Panc1 (cell line): ENCODE data around the gene NCOR2. TPM values are rescaled to one million over a fixed set of nuclear protein-coding genes. Genes with fewer than 3 reads are reported as not detected.
A peak's percentile ranks its signal among the peaks of the same experiment; 100 is the strongest.

Experiments used
- ATAC-seq: fragments of 200-7000 bp; cut with Tn5 transposase; 2 replicates; pipeline ENCODE4 v1.9.1; 2020; ENCODE audit warnings: mild to moderate bottlenecking, moderate library complexity
- BruUV-seq: library from RNA; stranded (reverse); fragments of 400-500 nt; replicated peaks from 2 replicates; lab custom pipeline; 2021; lab: Mats Ljungman, UMichigan
- CTCF ChIA-PET: fragments of 300-600 bp; sonication (Branson Sonifier 250); formaldehyde crosslinking; loops from one replicate; lab custom pipeline; 2022; ENCODE audit warnings: antibody characterized with exemption; lab: Charles Lee
- POLR2A ChIA-PET: fragments of 300-600 bp; sonication (Branson Sonifier 250); formaldehyde crosslinking; loops from one replicate; lab custom pipeline; 2022; ENCODE audit warnings: antibody characterized with exemption; lab: Charles Lee
- DNase-seq: peaks from one replicate; pipeline ENCODE4 v3.0.0-alpha.2; 2010; ENCODE audit warnings: low read depth, low spot score
- H3K27ac ChIP-seq: 2 replicates; pipeline ENCODE4 v1.5.1; 2011; ENCODE audit warnings: mild to moderate bottlenecking, low read length, inconsistent platforms
- H3K27me3 ChIP-seq: fragments of 200-500 bp; sonication (Bioruptor generic); 2 replicates; pipeline ENCODE4 v1.6.0; 2014; ENCODE audit warnings: low read length, inconsistent platforms; ENCODE audit not compliant: control insufficient read depth, insufficient read depth
- H3K36me3 ChIP-seq: fragments of 200-500 bp; sonication (Bioruptor generic); 2 replicates; pipeline ENCODE4 v1.5.1; 2014; ENCODE audit warnings: inconsistent platforms, mild to moderate bottlenecking, low read length, moderate library complexity; ENCODE audit not compliant: control insufficient read depth, insufficient read depth
- H3K4me1 ChIP-seq: 2 replicates; pipeline ENCODE4 v1.5.1; 2011; ENCODE audit warnings: inconsistent platforms, mild to moderate bottlenecking, low read length, moderate library complexity; ENCODE audit not compliant: control insufficient read depth, insufficient read depth
- H3K4me3 ChIP-seq, 2 experiments: 2 replicates each; pipeline ENCODE4 v1.5.1; 2011 to 2012; ENCODE audit warnings: low read depth in 2 of 2, low read length in 2 of 2, mild to moderate bottlenecking in 2 of 2, inconsistent platforms in 1 of 2, moderate library complexity in 1 of 2
- H3K9me3 ChIP-seq: fragments of 200-500 bp; sonication (Bioruptor generic); 2 replicates; pipeline ENCODE4 v1.5.1; 2014; ENCODE audit warnings: low read depth, mild to moderate bottlenecking, inconsistent platforms, low read length, moderate library complexity; ENCODE audit not compliant: control insufficient read depth, insufficient read depth
- CTCF ChIP-seq: fragments of 450-650 bp; IDR thresholded peaks from 2 replicates; pipeline ENCODE4 v1.5.1; 2017; ENCODE audit warnings: mild to moderate bottlenecking
- POLR2AphosphoS5 ChIP-seq: IDR thresholded peaks from 2 replicates; pipeline ENCODE4 v1.6.1; 2012; ENCODE audit warnings: mild to moderate bottlenecking, low read depth, low read length, moderate library complexity
- REST ChIP-seq, 2 experiments: IDR thresholded peaks; 2 replicates each; pipeline ENCODE4 v1.6.1; 2011 to 2012; ENCODE audit warnings: low read depth in 2 of 2, control low read depth in 1 of 2, low read length in 1 of 2, mild to moderate bottlenecking in 1 of 2, moderate library complexity in 1 of 2; ENCODE audit not compliant: insufficient read depth in 1 of 2
- SIN3A ChIP-seq: IDR thresholded peaks from 2 replicates; pipeline ENCODE4 v1.6.1; 2012; ENCODE audit warnings: low read depth, mild to moderate bottlenecking, low read length, moderate library complexity, borderline replicate concordance; ENCODE audit not compliant: insufficient read depth
- TCF7L2 ChIP-seq: IDR thresholded peaks from 2 replicates; pipeline ENCODE4 v1.6.1; 2011; ENCODE audit warnings: mild to moderate bottlenecking, low read depth, low read length, inconsistent platforms
- in situ Hi-C: cut with HindIII; loops from 2 replicates; pipeline ENCODE4 v1.10.0; 2016; ENCODE audit warnings: low sequenced_read_pairs, low pct_unique_long_range_greater_than_20kb
- intact Hi-C: fragments of 100-400 bp; cut with micrococcal nuclease; formaldehyde crosslinking; loops from one replicate; pipeline ENCODE4 v1.10.0; 2022; ENCODE audit not compliant: unreplicated experiment
- total RNA-seq: library from RNA; stranded (reverse); gene quantifications from one replicate; pipeline ENCODE4 v1.2.1, GENCODE V29; 2021; ENCODE audit not compliant: unreplicated experiment

The NCOR2 gene
- total RNA-seq, 1 experiment from 2014 or later, result 461 TPM

- POLR2A ChIA-PET, result no interaction called here
- H3K27ac ChIP-seq, result peak overlapping the region; percentile 91
Measured at GRCh38 chr12:124568431-124569374, 1.3 kb upstream of the NCOR2 start.

More at GRCh38 chr12:124568431-124569374, 1.3 kb upstream of the NCOR2 start:
- Histone ChIP-seq H3K27me3 (no peaks in the 10 kb centered on the region), H3K36me3 (no peaks in the 10 kb centered on the region; the same call in 1 of the 2 replicates), H3K9me3 (no peaks in the 10 kb centered on the region), H3K4me3 (no peak overlapping the region; a peak in 1 of 4 replicates), H3K4me1 (peaks cover 29% of the 10 kb centered on the region)
- peak; percentile 24; the same call in 1 of the 2 replicates for ATAC-seq
- in situ Hi-C loops, result no loop called here
- no peak; the same call in 1 of the 2 replicates for TF ChIP-seq CTCF
- no peak for TF ChIP-seq REST (IDR thresholded peaks at IDR 0.05; ENCODE audit: insufficient read depth in 1 of 2, low read depth in 2 of 2, low read length in 1 of 2)
- no peak for TF ChIP-seq POLR2AphosphoS5
- TF ChIP-seq TCF7L2, result no peak
- TF ChIP-seq SIN3A, result no peak
- CTCF ChIA-PET, result interaction anchor here (0.7 kb wide), 1 partner anchor 154 kb away, joined by 3 read pairs; no protein-coding TSS in a partner anchor
- BruUV-seq, result no TSS peak
- intact Hi-C loops, result loop anchor here (5.0 to 10.0 kb wide), 4 partner anchors 114 to 196 kb away; no protein-coding TSS in a partner anchor
- no peak for DNase-seq
